Ramos (cell line): Measurements from ENCODE around the gene WNT9B.

Experiments
- in situ Hi-C: fragments of 300-500 bp; cut with MboI; formaldehyde crosslinking; loops from one replicate; pipeline ENCODE4 v1.14.3; 2022; ENCODE audit warnings: low sequenced_read_pairs; ENCODE audit not compliant: unreplicated experiment

The WNT9B gene

GRCh38 chr17:46876926-46877325, 25.5 kb downstream of the WNT9B start:
- in situ Hi-C loops, result no loop called here

GRCh38 chr17:46877466-46877865, 26.1 kb downstream of the WNT9B start:
- in situ Hi-C loops, result no loop called here

GRCh38 chr17:46878055-46878454, 26.7 kb downstream of the WNT9B start:
- in situ Hi-C loops, result no loop called here

- in situ Hi-C loops, result no loop called here
These were observed 27.7 kb downstream of the WNT9B start for GRCh38 chr17:46879101-46879500.

GRCh38 chr17:46881015-46881414, 29.6 kb downstream of the WNT9B start:
- in situ Hi-C loops, result no loop called here

GRCh38 chr17:46882666-46883065, 31.3 kb downstream of the WNT9B start:
- in situ Hi-C loops, result no loop called here

- in situ Hi-C loops, result no loop called here
These were observed 32.6 kb downstream of the WNT9B start for GRCh38 chr17:46883871-46884520.

- in situ Hi-C loops, result no loop called here
These were observed 33.2 kb downstream of the WNT9B start for GRCh38 chr17:46884552-46884951.

- in situ Hi-C loops, result no loop called here
These were observed 34.3 kb downstream of the WNT9B start for GRCh38 chr17:46885415-46886309.

- in situ Hi-C loops, result no loop called here
These were observed 34.9 kb downstream of the WNT9B start for GRCh38 chr17:46886310-46886663.

- in situ Hi-C loops, result no loop called here
These were observed 36.3 kb downstream of the WNT9B start for GRCh38 chr17:46887717-46888116.

- in situ Hi-C loops, result no loop called here
These were observed 37.3 kb downstream of the WNT9B start for GRCh38 chr17:46888727-46889126.

GRCh38 chr17:46889519-46889918, 38.1 kb downstream of the WNT9B start:
- in situ Hi-C loops, result no loop called here

GRCh38 chr17:46889992-46890564, 38.7 kb downstream of the WNT9B start:
- in situ Hi-C loops, result no loop called here

GRCh38 chr17:46890638-46891037, 39.3 kb downstream of the WNT9B start:
- in situ Hi-C loops, result no loop called here

GRCh38 chr17:46892192-46892703, 40.9 kb downstream of the WNT9B start:
- in situ Hi-C loops, result no loop called here

GRCh38 chr17:46894024-46894423, 42.6 kb downstream of the WNT9B start:
- in situ Hi-C loops, result no loop called here

- in situ Hi-C loops, result no loop called here
These were observed 43.2 kb downstream of the WNT9B start for GRCh38 chr17:46894476-46895151.

- in situ Hi-C loops, result no loop called here
These were observed 43.8 kb downstream of the WNT9B start for GRCh38 chr17:46895171-46895570.

GRCh38 chr17:46896991-46897390, 45.6 kb downstream of the WNT9B start:
- in situ Hi-C loops, result no loop called here

GRCh38 chr17:46898364-46898763, 47.0 kb downstream of the WNT9B start:
- in situ Hi-C loops, result no loop called here
